ENCODE data around the gene GSK3A.

Gene GSK3A

DNA sequence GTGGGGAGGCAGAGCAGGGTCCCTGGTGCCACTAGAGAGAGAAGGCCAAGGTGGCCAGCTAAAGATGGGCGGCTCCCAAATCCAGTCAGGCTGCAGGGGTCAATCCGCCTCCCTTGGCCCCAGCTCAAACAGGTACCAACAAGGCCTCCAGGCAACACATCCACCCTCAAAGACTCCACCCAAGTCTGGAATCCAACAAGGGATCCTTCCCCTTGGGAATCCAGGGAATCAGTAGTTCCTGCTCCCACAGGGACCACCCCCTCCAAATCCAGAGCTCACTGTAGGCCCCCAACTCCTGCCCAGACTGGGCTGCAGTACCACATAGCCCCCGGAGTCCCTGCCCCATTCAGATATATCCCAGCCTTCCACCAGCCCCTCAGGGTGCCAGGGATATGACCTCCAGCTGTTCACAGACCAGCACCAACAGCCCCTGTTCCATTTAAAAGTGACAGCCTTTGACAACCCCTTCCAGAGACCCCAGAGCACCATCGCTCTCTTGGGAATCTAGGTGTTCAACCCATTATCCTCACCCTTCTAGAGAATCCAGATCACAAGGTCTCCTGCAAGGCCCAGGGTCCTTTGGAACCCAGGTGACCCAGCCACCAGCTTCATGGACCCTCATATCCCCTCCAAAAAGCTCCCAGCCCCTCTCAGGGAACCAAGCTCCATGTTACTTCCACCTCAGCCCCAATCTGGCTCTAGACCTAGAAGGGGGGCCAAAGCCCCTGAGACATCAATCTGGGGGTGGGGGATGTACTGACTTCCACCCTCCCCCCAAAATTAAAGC is 9.4 kb upstream of the GSK3A start:
- peak overlapping the region; percentile 96 for H3K4me3 ChIP-seq (ENCODE audit: low read depth, low read length)
- ChIA-PET CTCF (interaction anchor here (0.6 to 14.9 kb wide), 4 partner anchors 8 to 42 kb away, joined by 3 to 258 read pairs (median 129); no protein-coding TSS in a partner anchor), POLR2A (interaction anchor here (0.8 to 1.5 kb wide), 2 partner anchors 9 to 28 kb away, joined by 4 to 5 read pairs; partner anchors contain the start of gene GSK3A)
- DNase-seq (ENCODE audit: low read depth, low spot score), result no peak
- TF ChIP-seq, protein P1, sequence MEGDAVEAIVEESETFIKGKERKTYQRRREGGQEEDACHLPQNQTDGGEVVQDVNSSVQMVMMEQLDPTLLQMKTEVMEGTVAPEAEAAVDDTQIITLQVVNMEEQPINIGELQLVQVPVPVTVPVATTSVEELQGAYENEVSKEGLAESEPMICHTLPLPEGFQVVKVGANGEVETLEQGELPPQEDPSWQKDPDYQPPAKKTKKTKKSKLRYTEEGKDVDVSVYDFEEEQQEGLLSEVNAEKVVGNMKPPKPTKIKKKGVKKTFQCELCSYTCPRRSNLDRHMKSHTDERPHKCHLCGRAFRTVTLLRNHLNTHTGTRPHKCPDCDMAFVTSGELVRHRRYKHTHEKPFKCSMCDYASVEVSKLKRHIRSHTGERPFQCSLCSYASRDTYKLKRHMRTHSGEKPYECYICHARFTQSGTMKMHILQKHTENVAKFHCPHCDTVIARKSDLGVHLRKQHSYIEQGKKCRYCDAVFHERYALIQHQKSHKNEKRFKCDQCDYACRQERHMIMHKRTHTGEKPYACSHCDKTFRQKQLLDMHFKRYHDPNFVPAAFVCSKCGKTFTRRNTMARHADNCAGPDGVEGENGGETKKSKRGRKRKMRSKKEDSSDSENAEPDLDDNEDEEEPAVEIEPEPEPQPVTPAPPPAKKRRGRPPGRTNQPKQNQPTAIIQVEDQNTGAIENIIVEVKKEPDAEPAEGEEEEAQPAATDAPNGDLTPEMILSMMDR (IDR thresholded peaks at IDR 0.05; ENCODE audit: insufficient read depth, low read length, missing control alignments), result no peak

- POLR2A ChIA-PET, result interaction anchor here (0.9 to 1.5 kb wide), 2 partner anchors 27 to 29 kb away, joined by 3 to 5 read pairs; no protein-coding TSS in a partner anchor
- TF ChIP-seq, protein P1 (IDR thresholded peaks at IDR 0.05; ENCODE audit: insufficient read depth, low read length, missing control alignments), result no peak
- CTCF ChIA-PET, result interaction anchor here (1.4 to 14.9 kb wide), 4 partner anchors 29 to 150 kb away, joined by 3 to 258 read pairs (median 130); no protein-coding TSS in a partner anchor
- H3K4me3 ChIP-seq (ENCODE audit: low read depth, low read length), result peak overlapping the region; percentile 96
- DNase-seq (ENCODE audit: low read depth, low spot score), result no peak
These were observed 8.5 kb upstream of the GSK3A start for GRCh38 chr19:42250666-42251531.

GRCh38 chr19:42250183-42250665 is 7.8 kb upstream of the GSK3A start:
- ChIA-PET POLR2A (interaction anchor here (0.9 kb wide), 1 partner anchor 28 kb away, joined by 3 read pairs; no protein-coding TSS in a partner anchor), CTCF (interaction anchor here (1.2 to 14.9 kb wide), 5 partner anchors 29 to 151 kb away, joined by 4 to 258 read pairs (median 146); partner anchors contain the start of gene POU2F2)
- TF ChIP-seq, protein P1 (IDR thresholded peaks at IDR 0.05; ENCODE audit: insufficient read depth, low read length, missing control alignments), result no peak
- no peak for DNase-seq (ENCODE audit: low read depth, low spot score)
- no peak overlapping the region; the same call in 1 of the 2 replicates for H3K4me3 ChIP-seq (ENCODE audit: low read depth, low read length)

DNA sequence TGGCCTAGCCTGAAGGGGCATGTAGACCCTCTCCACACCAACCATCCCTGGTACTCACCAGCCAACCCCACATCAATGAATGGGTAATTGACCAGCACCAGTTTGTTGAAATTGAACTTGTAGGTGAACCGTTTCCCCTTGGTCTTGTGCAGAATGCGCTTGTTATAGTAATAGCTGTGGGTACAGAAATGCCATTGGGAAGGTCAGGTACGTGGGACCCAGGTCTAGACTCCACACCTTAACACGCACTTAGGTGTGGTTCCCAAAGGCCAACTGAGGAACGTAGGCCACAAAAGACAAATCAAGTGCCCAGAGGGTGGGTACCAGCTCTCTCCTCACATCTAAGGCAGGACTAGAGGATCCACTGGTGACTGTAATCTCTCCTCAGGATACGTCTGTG is 7.4 kb upstream of the GSK3A start:
- ChIA-PET CTCF (interaction anchor here (1.2 to 14.9 kb wide), 5 partner anchors 30 to 151 kb away, joined by 4 to 258 read pairs (median 146); partner anchors contain the start of gene POU2F2), POLR2A (no interaction called here)
- TF ChIP-seq, protein P1 (IDR thresholded peaks at IDR 0.05; ENCODE audit: insufficient read depth, low read length, missing control alignments), result no peak
- DNase-seq (ENCODE audit: low read depth, low spot score), result no peak
- H3K4me3 ChIP-seq (ENCODE audit: low read depth, low read length), result no peak overlapping the region

DNA sequence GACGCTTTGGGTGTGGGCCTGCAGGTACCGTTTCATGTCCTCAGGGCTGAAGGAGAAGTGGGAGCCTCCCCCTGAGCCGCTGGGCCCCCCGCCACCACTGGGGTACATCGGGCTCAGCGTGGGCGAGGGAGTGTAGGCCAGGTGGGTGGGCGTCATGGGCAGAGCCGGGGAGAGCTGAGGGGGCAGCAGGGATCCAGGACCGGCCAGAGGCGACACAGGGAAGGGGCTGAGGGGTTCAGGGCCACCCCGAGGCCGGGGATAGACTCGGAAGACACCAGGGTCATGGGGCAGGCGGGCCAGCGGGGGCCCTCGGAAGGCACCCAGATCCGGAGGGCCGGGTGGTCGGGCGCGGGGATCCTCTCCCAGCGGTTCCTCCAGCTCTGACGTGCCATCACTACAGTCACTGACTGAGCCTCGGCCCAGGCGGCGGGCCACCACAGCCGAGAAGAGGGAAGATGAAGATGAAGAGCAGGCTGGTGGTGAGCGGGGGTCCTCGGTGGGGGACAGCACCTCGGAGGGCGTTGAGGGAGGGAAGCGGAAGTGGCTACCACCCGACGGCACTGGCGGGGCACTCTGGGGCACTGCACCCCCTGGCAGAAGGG is 6.8 kb upstream of the GSK3A start:
- TF ChIP-seq, protein P1 (IDR thresholded peaks at IDR 0.05; ENCODE audit: insufficient read depth, low read length, missing control alignments), result no peak
- POLR2A ChIA-PET, result no interaction called here
- CTCF ChIA-PET, result interaction anchor here (1.2 to 14.9 kb wide), 6 partner anchors 30 to 152 kb away, joined by 4 to 258 read pairs (median 100); partner anchors contain the start of gene POU2F2
- no peak for DNase-seq (ENCODE audit: low read depth, low spot score)
- no peak overlapping the region for H3K4me3 ChIP-seq (ENCODE audit: low read depth, low read length)
